GM19099 (cell line): ENCODE results near the gene ACTL8.

Source experiments
- POLR2A ChIP-seq: IDR thresholded peaks from 3 replicates; pipeline ENCODE4 v1.6.1; 2011; ENCODE audit warnings: low read depth; ENCODE audit not compliant: insufficient read length; ENCODE audit errors: extremely low read depth

ACTL8 gene

GRCh38 chr1:17789926-17790325 lies 34.8 kb downstream of the ACTL8 start:
- TF ChIP-seq POLR2A = no peak

- no peak for TF ChIP-seq POLR2A
Measured at GRCh38 chr1:17790383-17791054, 35.4 kb downstream of the ACTL8 start.

- TF ChIP-seq POLR2A = no peak
Measured at GRCh38 chr1:17791055-17791390, 35.9 kb downstream of the ACTL8 start.

GRCh38 chr1:17791480-17791879 lies 36.3 kb downstream of the ACTL8 start:
- no peak for TF ChIP-seq POLR2A

GRCh38 chr1:17792421-17792820 lies 37.3 kb downstream of the ACTL8 start:
- TF ChIP-seq POLR2A = no peak

GRCh38 chr1:17795081-17795809 lies 40.1 kb downstream of the ACTL8 start:
- TF ChIP-seq POLR2A = no peak

- TF ChIP-seq POLR2A = no peak
Measured at GRCh38 chr1:17795836-17796645, 40.9 kb downstream of the ACTL8 start.

GRCh38 chr1:17797478-17797877 lies 42.3 kb downstream of the ACTL8 start:
- TF ChIP-seq POLR2A = no peak

- TF ChIP-seq POLR2A = no peak
Measured at GRCh38 chr1:17798011-17798410, 42.9 kb downstream of the ACTL8 start.

- TF ChIP-seq POLR2A = no peak
Measured at GRCh38 chr1:17798799-17799382, 43.8 kb downstream of the ACTL8 start.

GRCh38 chr1:17799642-17800041 lies 44.5 kb downstream of the ACTL8 start:
- TF ChIP-seq POLR2A = no peak

- no peak for TF ChIP-seq POLR2A
Measured at GRCh38 chr1:17802164-17802563, 47.0 kb downstream of the ACTL8 start.

- no peak for TF ChIP-seq POLR2A
Measured at GRCh38 chr1:17802945-17803344, 47.8 kb downstream of the ACTL8 start.

- no peak for TF ChIP-seq POLR2A
Measured at GRCh38 chr1:17805869-17806684, 50.9 kb downstream of the ACTL8 start.

- no peak for TF ChIP-seq POLR2A
Measured at GRCh38 chr1:17808816-17809215, 53.7 kb downstream of the ACTL8 start.

- TF ChIP-seq POLR2A = no peak
Measured at GRCh38 chr1:17810668-17811067, 55.5 kb downstream of the ACTL8 start.
